ENCODE data around the gene CDC26.
A peak's percentile ranks its signal among the peaks of the same experiment; 100 is the strongest.

CDC26 gene

GRCh38 chr9:113275157-113276131, at the start of gene CDC26, which contains the start of gene PRPF4:
TSS of gene CDC26 (minus strand) at chr9:113275572. CDS start at chr9:113272507, 3,065 bp downstream.
TSS of gene PRPF4 (plus strand) at chr9:113275658. CDS start at chr9:113275744, 86 bp downstream.
- peak within 1 kb of the TSS; percentile 81 for H3K4me3 ChIP-seq (ENCODE audit: low read depth, low read length)
- TF ChIP-seq CTCF (conservative IDR thresholded peaks at IDR 0.05; ENCODE audit: low read depth, low read length), result no peak
- DNase-seq (ENCODE audit: low read depth), result peak; percentile 100

- no peak for TF ChIP-seq CTCF (conservative IDR thresholded peaks at IDR 0.05; ENCODE audit: low read depth, low read length)
- DNase-seq (ENCODE audit: low read depth), result no peak
- no peak overlapping the region for H3K4me3 ChIP-seq (ENCODE audit: low read depth, low read length)
Measured at GRCh38 chr9:113322671-113323070, 47.3 kb upstream of the CDC26 start.

GRCh38 chr9:113320051-113320450, 44.7 kb upstream of the CDC26 start:
- H3K4me3 ChIP-seq (ENCODE audit: low read depth, low read length), result no peak overlapping the region
- DNase-seq (ENCODE audit: low read depth), result no peak
- no peak for TF ChIP-seq CTCF (conservative IDR thresholded peaks at IDR 0.05; ENCODE audit: low read depth, low read length)

GRCh38 chr9:113319054-113319453, 43.7 kb upstream of the CDC26 start:
- no peak for TF ChIP-seq CTCF (conservative IDR thresholded peaks at IDR 0.05; ENCODE audit: low read depth, low read length)

GRCh38 chr9:113317777-113318176, 42.4 kb upstream of the CDC26 start:
- peak; percentile 56 for TF ChIP-seq CTCF (conservative IDR thresholded peaks at IDR 0.05; ENCODE audit: low read depth, low read length)
- DNase-seq (ENCODE audit: low read depth), result peak; percentile 42

More at GRCh38 chr9:113319054-113319453, 43.7 kb upstream of the CDC26 start:
- no peak overlapping the region for H3K4me3 ChIP-seq (ENCODE audit: low read depth, low read length)
- no peak for DNase-seq (ENCODE audit: low read depth)

GRCh38 chr9:113316030-113316429, 40.7 kb upstream of the CDC26 start:
- H3K4me3 ChIP-seq (ENCODE audit: low read depth, low read length), result no peak overlapping the region
- no peak for TF ChIP-seq CTCF (conservative IDR thresholded peaks at IDR 0.05; ENCODE audit: low read depth, low read length)
- DNase-seq (ENCODE audit: low read depth), result no peak

More at GRCh38 chr9:113317777-113318176, 42.4 kb upstream of the CDC26 start:
- no peak overlapping the region for H3K4me3 ChIP-seq (ENCODE audit: low read depth, low read length)

All from choroid plexus epithelial cell (primary cell).